ENCODE data around the gene CPB2. TPM values are rescaled to one million over a fixed set of nuclear protein-coding genes. Genes with fewer than 3 reads are reported as not detected.

Gene CPB2
- total and polyA plus RNA-seq, 4 donors = 0.11 to 0.30 (median 0.16) TPM; not detected in 1

- Histone ChIP-seq H3K36me3 (ENCODE audit: control insufficient read depth, insufficient read depth, low read length) (no peaks in the 10 kb centered on the region), H3K27me3 (ENCODE audit: control insufficient read depth, insufficient read depth, low read length) (no peaks in the 10 kb centered on the region), H3K4me3 (ENCODE audit: low read depth, low read length) (no peak overlapping the region), H3K9me3 (ENCODE audit: control insufficient read depth, insufficient read depth, low read length) (no peaks in the 10 kb centered on the region), H3K4me1 (ENCODE audit: control insufficient read depth, insufficient read depth, low read length) (no peaks in the 10 kb centered on the region), H3K27ac (ENCODE audit: low read depth, low read length) (no peak overlapping the region)
- 100% methylated on average over 1 of the region's 6 CpGs for WGBS (ENCODE audit: insufficient coverage)
- DNase-seq (ENCODE audit: low read depth in 4 of 6, low spot score in 6 of 6) = peak in 2 of 6 donors; percentile 26 to 35
Measured at GRCh38 chr13:46119883-46120614, 15.2 kb upstream of the CPB2 start.

- 100% methylated on average over 2 of the region's 4 CpGs for WGBS (ENCODE audit: insufficient coverage)
- no peak overlapping the region for H3K4me3 ChIP-seq (ENCODE audit: low read depth, low read length)
Measured at GRCh38 chr13:46116653-46117502, 12.0 kb upstream of the CPB2 start.

GRCh38 chr13:46114613-46115012 lies 9.8 kb upstream of the CPB2 start:
- Histone ChIP-seq H3K27me3 (ENCODE audit: control insufficient read depth, insufficient read depth, low read length) (no peaks in the 10 kb centered on the region), H3K36me3 (ENCODE audit: control insufficient read depth, insufficient read depth, low read length) (no peaks in the 10 kb centered on the region), H3K27ac (ENCODE audit: low read depth, low read length) (no peak overlapping the region), H3K4me3 (ENCODE audit: low read depth, low read length) (no peak overlapping the region), H3K9me3 (ENCODE audit: control insufficient read depth, insufficient read depth, low read length) (no peaks in the 10 kb centered on the region), H3K4me1 (ENCODE audit: control insufficient read depth, insufficient read depth, low read length) (no peaks in the 10 kb centered on the region)
- DNase-seq (ENCODE audit: low read depth in 4 of 6, low spot score in 6 of 6) = no peak
- 100% methylated on average over 3 of the region's 9 CpGs for WGBS (ENCODE audit: insufficient coverage)

More at GRCh38 chr13:46116653-46117502, 12.0 kb upstream of the CPB2 start:
- Histone ChIP-seq H3K27me3 (ENCODE audit: control insufficient read depth, insufficient read depth, low read length) (no peaks in the 10 kb centered on the region), H3K9me3 (ENCODE audit: control insufficient read depth, insufficient read depth, low read length) (no peaks in the 10 kb centered on the region), H3K36me3 (ENCODE audit: control insufficient read depth, insufficient read depth, low read length) (no peaks in the 10 kb centered on the region), H3K4me1 (ENCODE audit: control insufficient read depth, insufficient read depth, low read length) (no peaks in the 10 kb centered on the region), H3K27ac (ENCODE audit: low read depth, low read length) (no peak overlapping the region)
- no peak for DNase-seq (ENCODE audit: low read depth in 4 of 6, low spot score in 6 of 6)

GRCh38 chr13:46113596-46113995 lies 8.8 kb upstream of the CPB2 start:
- Histone ChIP-seq H3K27ac (ENCODE audit: low read depth, low read length) (no peak overlapping the region), H3K36me3 (ENCODE audit: control insufficient read depth, insufficient read depth, low read length) (no peaks in the 10 kb centered on the region), H3K9me3 (ENCODE audit: control insufficient read depth, insufficient read depth, low read length) (no peaks in the 10 kb centered on the region), H3K27me3 (ENCODE audit: control insufficient read depth, insufficient read depth, low read length) (no peaks in the 10 kb centered on the region), H3K4me3 (ENCODE audit: low read depth, low read length) (no peak overlapping the region), H3K4me1 (ENCODE audit: control insufficient read depth, insufficient read depth, low read length) (no peaks in the 10 kb centered on the region)
- WGBS (ENCODE audit: insufficient coverage) = no CpG with 5 or more reads among the region's 2 CpGs
- DNase-seq (ENCODE audit: low read depth in 4 of 6, low spot score in 6 of 6) = no peak

GRCh38 chr13:46111151-46111550 lies 6.3 kb upstream of the CPB2 start:
- DNase-seq (ENCODE audit: low read depth in 4 of 6, low spot score in 6 of 6) = no peak
- H3K9me3 ChIP-seq (ENCODE audit: control insufficient read depth, insufficient read depth, low read length) = no peaks in the 10 kb centered on the region
- H3K4me1 ChIP-seq (ENCODE audit: control insufficient read depth, insufficient read depth, low read length) = no peaks in the 10 kb centered on the region
- H3K4me3 ChIP-seq (ENCODE audit: low read depth, low read length) = no peak overlapping the region
- H3K27me3 ChIP-seq (ENCODE audit: control insufficient read depth, insufficient read depth, low read length) = no peaks in the 10 kb centered on the region
- no peaks in the 10 kb centered on the region for H3K36me3 ChIP-seq (ENCODE audit: control insufficient read depth, insufficient read depth, low read length)
- H3K27ac ChIP-seq (ENCODE audit: low read depth, low read length) = no peak overlapping the region

- no peak for DNase-seq (ENCODE audit: low read depth in 4 of 6, low spot score in 6 of 6)
- Histone ChIP-seq H3K27ac (ENCODE audit: low read depth, low read length) (no peak overlapping the region), H3K9me3 (ENCODE audit: control insufficient read depth, insufficient read depth, low read length) (no peaks in the 10 kb centered on the region), H3K4me3 (ENCODE audit: low read depth, low read length) (no peak overlapping the region), H3K36me3 (ENCODE audit: control insufficient read depth, insufficient read depth, low read length) (no peaks in the 10 kb centered on the region), H3K27me3 (ENCODE audit: control insufficient read depth, insufficient read depth, low read length) (no peaks in the 10 kb centered on the region), H3K4me1 (ENCODE audit: control insufficient read depth, insufficient read depth, low read length) (no peaks in the 10 kb centered on the region)
- 67% methylated on average over 1 of the region's 4 CpGs for WGBS (ENCODE audit: insufficient coverage)
Measured at GRCh38 chr13:46109451-46109850, 4.6 kb upstream of the CPB2 start.

GRCh38 chr13:46106839-46107371 lies 2.1 kb upstream of the CPB2 start:
- Histone ChIP-seq H3K27me3 (ENCODE audit: control insufficient read depth, insufficient read depth, low read length) (no peaks in the 10 kb centered on the region), H3K27ac (ENCODE audit: low read depth, low read length) (no peak overlapping the region), H3K9me3 (ENCODE audit: control insufficient read depth, insufficient read depth, low read length) (no peaks in the 10 kb centered on the region), H3K4me3 (ENCODE audit: low read depth, low read length) (no peak overlapping the region), H3K4me1 (ENCODE audit: control insufficient read depth, insufficient read depth, low read length) (no peaks in the 10 kb centered on the region), H3K36me3 (ENCODE audit: control insufficient read depth, insufficient read depth, low read length) (no peaks in the 10 kb centered on the region)
- no CpG with 5 or more reads among the region's 4 CpGs for WGBS (ENCODE audit: insufficient coverage)
- no peak for DNase-seq (ENCODE audit: low read depth in 4 of 6, low spot score in 6 of 6)

- Histone ChIP-seq H3K27ac (ENCODE audit: low read depth, low read length) (no peak overlapping the region), H3K36me3 (ENCODE audit: control insufficient read depth, insufficient read depth, low read length) (no peaks in the 10 kb centered on the region), H3K9me3 (ENCODE audit: control insufficient read depth, insufficient read depth, low read length) (no peaks in the 10 kb centered on the region), H3K4me3 (ENCODE audit: low read depth, low read length) (no peak overlapping the region), H3K27me3 (ENCODE audit: control insufficient read depth, insufficient read depth, low read length) (no peaks in the 10 kb centered on the region), H3K4me1 (ENCODE audit: control insufficient read depth, insufficient read depth, low read length) (no peaks in the 10 kb centered on the region)
- DNase-seq (ENCODE audit: low read depth in 4 of 6, low spot score in 6 of 6) = no peak
- 90% methylated on average over 3 of the region's 7 CpGs for WGBS (ENCODE audit: insufficient coverage)
Measured at GRCh38 chr13:46103037-46103436, 1.8 kb downstream of the CPB2 start.

GRCh38 chr13:46102255-46102605 lies 2.6 kb downstream of the CPB2 start:
- Histone ChIP-seq H3K9me3 (ENCODE audit: control insufficient read depth, insufficient read depth, low read length) (no peaks in the 10 kb centered on the region), H3K27me3 (ENCODE audit: control insufficient read depth, insufficient read depth, low read length) (no peaks in the 10 kb centered on the region), H3K27ac (ENCODE audit: low read depth, low read length) (no peak overlapping the region), H3K4me1 (ENCODE audit: control insufficient read depth, insufficient read depth, low read length) (no peaks in the 10 kb centered on the region), H3K4me3 (ENCODE audit: low read depth, low read length) (no peak overlapping the region), H3K36me3 (ENCODE audit: control insufficient read depth, insufficient read depth, low read length) (no peaks in the 10 kb centered on the region)
- DNase-seq (ENCODE audit: low read depth in 4 of 6, low spot score in 6 of 6) = peak in 1 of 6 donors; percentile 73
